ENCODE results near the gene TDRKH.
A peak's percentile ranks its signal among the peaks of the same experiment; 100 is the strongest.

The TDRKH gene

DNA sequence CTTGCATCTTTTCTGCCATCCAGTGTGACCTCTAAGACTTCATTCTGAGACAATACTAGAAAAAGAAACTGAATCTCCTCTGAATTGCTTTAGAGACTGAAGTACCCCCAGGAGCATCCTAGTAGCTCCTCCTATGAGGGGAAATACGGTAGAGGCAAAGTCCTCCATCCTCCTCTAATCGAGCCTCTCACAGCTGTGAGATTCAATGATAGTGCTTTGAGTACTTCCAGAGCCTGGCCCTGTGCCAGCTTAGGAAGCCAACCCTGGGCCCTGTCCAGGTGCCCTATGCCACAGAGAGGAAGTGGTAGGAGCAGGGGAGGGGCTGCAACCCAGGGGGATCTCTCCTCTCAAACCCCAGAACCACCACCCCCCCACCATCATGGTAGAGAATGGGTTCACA, 30.6 kb upstream of the TDRKH start:
- peak; percentile 63 for DNase-seq

DNA sequence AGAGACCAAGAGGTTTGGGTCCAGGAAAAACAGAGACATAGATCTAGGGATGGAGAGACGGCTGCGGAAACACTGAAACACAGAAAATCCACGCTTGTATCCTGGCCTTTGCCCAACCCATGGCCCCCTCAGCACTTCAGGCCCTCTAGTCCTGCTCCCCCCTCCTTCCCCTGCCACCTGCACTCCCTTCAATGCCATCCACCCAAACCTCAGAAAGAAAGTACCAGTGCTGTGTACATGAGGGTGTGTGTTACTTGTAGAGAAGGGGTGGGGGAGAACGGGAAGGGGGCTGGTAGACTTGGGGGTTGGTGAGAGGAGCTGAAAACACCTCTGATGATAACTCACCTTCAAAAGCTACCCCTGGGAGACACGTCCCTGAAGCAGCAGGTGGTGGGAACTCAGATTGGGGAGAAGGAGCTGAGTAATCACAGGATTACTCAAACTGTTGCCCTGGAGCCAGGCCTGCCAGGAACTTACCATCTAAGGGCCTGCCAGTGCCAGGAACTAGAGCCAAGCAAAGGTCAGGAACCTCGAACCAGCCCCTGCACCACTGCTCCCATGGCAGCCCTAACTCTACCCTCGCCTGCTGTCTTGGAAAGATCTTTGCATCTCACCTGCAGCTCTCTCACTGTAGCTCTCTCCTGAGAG, 29.8 kb upstream of the TDRKH start:
- DNase-seq: no peak

DNA sequence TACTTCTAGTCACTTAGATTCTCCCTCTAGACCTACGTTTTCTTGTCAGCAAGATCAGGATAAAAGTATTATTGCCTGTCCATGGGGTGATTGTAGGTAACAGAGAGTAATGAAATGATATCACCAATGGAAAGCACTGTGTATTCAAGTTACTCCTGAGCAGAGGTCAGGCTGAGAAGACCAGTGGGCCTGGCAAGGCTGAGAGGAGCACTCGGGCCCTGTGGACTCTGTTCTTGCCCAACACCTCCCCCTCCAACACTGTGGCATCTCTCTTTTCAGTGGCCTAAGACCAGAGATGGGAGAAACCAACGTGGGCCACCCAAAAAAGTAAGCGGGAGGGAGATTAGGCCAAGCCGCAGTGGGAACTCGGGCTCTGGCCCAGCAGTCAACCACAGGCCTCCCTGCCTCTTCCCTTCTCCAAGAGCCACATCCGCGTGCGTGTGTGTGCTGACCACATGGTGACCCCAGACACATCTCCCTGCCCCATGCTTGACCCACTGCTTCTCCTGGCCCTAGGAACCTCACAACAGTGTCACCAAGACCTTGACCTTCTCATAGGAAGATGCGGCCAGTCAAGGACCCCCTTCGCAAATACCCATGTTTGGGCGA, 29.0 kb upstream of the TDRKH start:
- no peak for DNase-seq

GRCh38 chr1:151817353-151817730, 27.0 kb upstream of the TDRKH start:
- no peak for DNase-seq

DNA sequence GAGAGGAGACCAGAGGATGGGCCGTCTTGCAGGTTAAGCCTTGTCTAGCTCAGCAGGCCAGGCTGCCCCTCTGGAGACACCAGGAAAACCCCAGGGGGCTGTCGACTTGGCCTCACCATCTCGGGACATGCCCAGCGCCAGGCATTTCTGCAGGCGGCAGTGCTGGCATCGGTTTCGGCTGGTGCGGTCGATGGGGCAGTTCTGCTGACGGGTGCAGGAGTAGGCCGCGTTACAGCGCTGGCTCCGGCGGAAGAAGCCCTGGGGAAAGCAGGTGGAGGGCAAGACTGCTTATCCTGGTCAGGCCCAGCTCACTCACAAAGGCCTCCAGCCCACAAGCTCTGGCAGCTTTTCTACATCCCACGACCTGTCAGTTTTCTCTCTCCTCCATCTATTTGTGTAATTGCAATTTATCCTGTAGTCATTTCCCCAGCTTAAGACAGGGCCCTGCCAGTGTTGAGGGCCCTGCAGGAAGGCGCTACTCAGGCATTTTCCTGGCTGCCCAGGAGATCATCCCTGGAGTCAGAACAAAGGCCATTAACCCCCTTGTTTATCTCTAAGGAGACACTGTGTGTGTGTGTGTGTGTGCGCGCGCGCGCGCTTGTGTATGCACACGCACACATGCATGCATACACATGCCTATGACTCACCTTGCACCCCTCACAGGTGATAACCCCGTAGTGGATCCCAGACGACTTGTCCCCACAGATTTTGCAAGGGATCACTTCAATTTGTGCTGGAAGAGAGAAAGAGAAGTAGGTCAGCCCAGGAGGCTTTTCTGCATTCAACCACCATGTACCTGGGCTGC, 26.4 kb upstream of the TDRKH start:
- DNase-seq: no peak

DNA sequence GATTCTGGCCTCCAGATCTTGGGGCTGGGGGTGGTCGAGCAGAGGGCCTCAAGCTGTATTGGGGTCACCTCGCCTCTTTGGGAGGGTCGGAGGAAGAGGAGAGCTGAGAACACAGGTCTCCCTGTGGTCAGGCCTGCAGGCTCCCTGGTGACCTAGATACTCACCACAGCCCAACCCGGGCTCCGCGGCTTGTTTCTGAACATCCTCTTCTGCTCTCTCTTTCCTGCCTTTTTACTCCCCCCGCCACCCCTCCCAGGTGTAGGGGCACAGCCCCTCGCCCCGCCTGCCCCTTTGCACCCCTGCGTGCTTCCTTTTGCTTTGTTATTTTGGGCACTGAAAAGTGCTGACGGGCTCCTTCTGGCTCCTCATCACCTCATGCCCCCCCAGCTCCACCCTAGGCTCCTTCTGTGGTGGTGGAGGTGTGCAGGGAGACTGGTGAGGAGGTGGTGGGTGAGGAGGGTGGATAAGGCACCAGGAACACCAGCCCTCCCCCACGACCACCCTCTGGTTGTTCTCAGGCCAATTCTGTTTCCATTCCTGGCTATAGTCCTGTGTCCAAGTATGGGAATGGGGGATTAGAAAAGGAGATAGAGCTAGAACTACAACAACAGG, 25.5 kb upstream of the TDRKH start:
- no peak for DNase-seq

- no peak for DNase-seq
These were observed 24.8 kb upstream of the TDRKH start for GRCh38 chr1:151814971-151815545.

GRCh38 chr1:151814426-151814825, 24.1 kb upstream of the TDRKH start:
- DNase-seq: no peak

DNA sequence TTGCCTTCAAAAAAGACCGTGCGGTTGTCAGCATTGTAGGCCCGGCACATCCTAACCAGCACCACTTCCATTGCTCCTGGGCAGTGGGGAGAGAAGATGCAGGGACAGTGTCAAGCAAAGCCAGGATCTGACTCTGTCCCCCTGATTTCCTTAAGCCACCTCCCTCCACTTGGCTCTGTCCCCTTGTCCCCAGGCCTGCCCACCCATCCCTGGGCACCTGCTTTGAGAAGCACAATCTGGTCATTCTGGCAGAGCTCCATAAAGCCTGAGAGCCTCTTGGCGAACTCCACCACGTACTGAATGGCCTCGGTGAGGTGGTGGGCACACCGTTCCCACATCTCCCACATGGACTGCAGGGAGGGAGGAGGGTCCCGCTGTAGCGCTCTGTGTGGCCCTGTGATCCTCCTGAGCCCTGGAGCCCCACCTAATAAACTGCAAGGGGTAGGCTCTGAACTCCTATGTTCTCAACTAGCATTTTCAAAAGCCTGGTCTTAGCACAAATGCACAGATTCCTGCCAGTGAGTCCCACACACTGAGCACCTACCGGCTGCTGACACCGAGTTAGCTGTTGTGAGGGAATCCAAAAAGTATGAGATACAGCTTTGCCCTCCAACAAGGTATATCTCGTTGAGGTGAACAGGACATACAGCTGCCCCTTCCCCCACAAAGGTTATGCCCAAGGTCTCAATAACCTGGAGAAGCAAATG, 23.1 kb upstream of the TDRKH start:
- DNase-seq: no peak

DNA sequence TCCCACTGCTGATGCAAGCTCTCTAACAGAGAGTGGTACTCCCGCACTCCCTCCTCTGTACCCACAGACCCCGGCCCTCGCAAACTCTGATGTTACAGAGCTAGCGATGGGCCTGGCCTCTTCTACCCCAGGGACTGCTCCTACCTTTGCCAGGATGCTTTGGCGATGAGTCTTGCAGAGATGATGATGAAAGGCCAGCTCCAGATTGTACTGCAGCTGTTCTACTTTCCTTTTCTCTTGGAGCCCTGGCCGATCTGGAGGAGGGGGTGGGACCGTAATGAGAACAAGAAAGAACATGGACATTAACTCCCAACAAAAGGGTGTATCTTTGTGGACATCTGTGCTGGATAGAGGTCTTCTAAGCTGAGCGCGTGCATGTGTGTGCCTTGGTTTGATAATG, 20.9 kb upstream of the TDRKH start:
- no peak for DNase-seq

DNA sequence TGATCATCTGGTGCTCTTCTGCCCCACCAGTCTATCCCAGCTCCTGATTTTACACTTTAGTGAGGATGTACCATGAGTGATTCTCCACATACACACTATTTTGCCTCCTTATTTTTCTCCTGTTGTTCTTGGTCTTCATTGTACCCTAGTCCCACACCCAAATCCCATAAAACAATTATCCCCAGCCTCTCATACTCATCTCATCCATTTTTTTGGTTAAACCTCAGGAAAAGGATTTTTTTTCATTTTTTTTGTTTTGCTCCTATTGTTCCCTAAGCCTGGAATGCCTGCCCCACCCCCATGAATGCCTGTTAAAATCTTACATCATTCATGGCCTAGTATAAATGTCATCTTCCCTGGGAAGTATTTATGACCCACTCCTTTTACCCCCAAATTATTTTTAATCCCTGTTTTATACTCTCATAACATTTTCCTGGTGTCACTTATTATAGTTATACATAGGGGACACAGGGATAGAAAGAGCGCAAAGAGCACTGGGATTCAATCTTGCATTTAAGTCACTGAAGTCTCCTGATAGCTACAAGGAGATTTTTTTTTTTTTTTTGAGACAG, 19.8 kb upstream of the TDRKH start:
- DNase-seq: no peak

- DNase-seq: no peak
These were observed 19.1 kb upstream of the TDRKH start for GRCh38 chr1:151809290-151809984.

- DNase-seq: no peak
These were observed 17.5 kb upstream of the TDRKH start for GRCh38 chr1:151807766-151808165.

DNA sequence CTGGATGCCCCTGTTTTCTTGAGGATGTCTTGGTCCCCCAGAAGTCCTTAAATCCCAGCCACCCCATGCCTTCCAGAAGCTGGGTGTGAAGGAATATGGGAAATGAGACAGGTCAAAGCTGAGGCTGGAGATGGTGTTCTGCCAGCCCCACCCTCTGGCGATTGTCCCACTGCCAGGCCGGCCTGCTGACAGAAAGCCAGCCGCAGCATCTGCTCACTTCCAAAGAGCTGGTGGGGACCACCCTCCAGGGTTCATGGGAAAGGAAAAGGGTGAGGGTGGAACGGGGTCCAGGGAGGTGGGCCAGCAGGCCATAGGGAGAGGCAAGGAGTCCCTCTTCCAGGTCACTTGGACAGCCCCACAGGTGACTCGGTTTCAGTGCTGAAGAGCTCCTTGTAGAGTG, 16.8 kb upstream of the TDRKH start:
- DNase-seq: no peak

GRCh38 chr1:151806170-151806569, 15.9 kb upstream of the TDRKH start:
- DNase-seq: no peak

GRCh38 chr1:151805066-151805820, 14.9 kb upstream of the TDRKH start, which contains the start of gene LINGO4:
TSS of gene LINGO4 (minus strand) at chr1:151805419. CDS start at chr1:151802704, 2,715 bp downstream.
- DNase-seq: no peak

GRCh38 chr1:151803915-151804314, 13.6 kb upstream of the TDRKH start:
- DNase-seq: no peak

DNA sequence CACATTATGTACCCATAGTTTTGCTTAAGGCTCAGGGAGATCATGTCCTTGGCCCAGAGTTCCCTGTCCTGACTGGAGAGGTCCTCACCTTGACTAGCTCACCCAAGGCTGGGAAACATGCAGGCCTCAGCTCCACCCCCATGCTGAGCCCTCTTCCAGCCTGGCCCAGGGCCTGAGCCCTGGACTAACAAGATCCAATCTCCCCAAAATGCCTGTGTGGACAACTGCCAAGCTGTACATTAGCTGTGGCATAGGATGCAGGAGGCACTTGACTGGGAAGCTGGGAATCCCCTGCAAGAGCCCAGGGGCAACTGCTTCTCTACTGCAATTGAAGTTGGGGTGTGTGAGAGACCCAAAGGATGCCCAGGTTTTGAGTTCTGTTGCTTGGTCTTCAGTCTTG, 12.9 kb upstream of the TDRKH start:
- DNase-seq: no peak

- no peak for DNase-seq
These were observed 12.1 kb upstream of the TDRKH start for GRCh38 chr1:151802372-151802771.

GRCh38 chr1:151801846-151802245, 11.5 kb upstream of the TDRKH start:
- DNase-seq: no peak

DNA sequence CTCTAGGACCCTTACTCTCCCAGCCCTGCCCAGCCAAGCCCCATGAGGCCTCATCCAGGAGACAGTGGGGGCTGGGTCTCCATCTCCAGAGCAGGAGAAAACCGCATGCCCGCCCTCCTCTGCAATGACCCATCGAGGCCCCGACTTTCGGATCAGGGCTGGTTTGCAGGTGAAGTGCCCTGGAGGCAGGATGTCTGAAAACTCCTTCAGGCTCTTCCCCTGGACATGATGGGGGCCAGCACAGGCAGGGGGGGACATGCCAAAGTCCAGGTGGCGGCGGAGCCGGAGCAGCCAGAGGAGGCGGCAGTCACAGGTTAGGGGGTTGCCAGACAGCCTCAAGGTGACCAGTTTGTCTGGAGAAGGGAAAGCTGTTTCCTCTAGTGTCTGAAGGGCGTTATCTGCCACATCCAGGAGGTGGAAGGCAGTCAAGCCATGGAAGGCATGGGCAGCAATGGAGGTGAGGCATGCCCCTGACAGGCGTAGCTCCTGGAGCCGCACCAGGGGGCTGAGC, 11.1 kb upstream of the TDRKH start:
- no peak for DNase-seq

Data from DMS79 (cell line).